Astrocyte (in vitro differentiated cells and primary cell): ENCODE results near the gene SHC4. TPM values are rescaled to one million over a fixed set of nuclear protein-coding genes. Genes with fewer than 3 reads are reported as not detected.

Experiments
- DNase-seq: peaks from one replicate; pipeline ENCODE4 v3.0.0-alpha.2; 2010; ENCODE audit warnings: low read depth
- FAIRE-seq: peaks from 2 replicates; lab custom pipeline; 2011; peaks lifted over from hg19 to GRCh38; lab: Jason Lieb, UNC
- H2AFZ ChIP-seq: 2 replicates; pipeline ENCODE4 v1.6.0; 2012; ENCODE audit warnings: low read depth, low read length, inconsistent platforms
- H3K27ac ChIP-seq: 2 replicates; pipeline ENCODE4 v1.5.1; 2011; ENCODE audit warnings: low read depth, low read length, inconsistent platforms
- H3K27me3 ChIP-seq: 2 replicates; pipeline ENCODE4 v1.6.0; 2011; ENCODE audit warnings: low read length, inconsistent platforms; ENCODE audit not compliant: insufficient read depth
- H3K36me3 ChIP-seq: 2 replicates; pipeline ENCODE4 v1.5.1; 2011; ENCODE audit warnings: low read length, inconsistent platforms; ENCODE audit not compliant: insufficient read depth
- H3K4me1 ChIP-seq: 2 replicates; pipeline ENCODE4 v1.5.1; 2011; ENCODE audit warnings: low read length, inconsistent platforms; ENCODE audit not compliant: insufficient read depth
- H3K4me2 ChIP-seq: 2 replicates; pipeline ENCODE4 v1.6.0; 2012; ENCODE audit warnings: low read length, inconsistent platforms
- H3K4me3 ChIP-seq: 2 replicates; pipeline ENCODE4 v1.5.1; 2011; ENCODE audit warnings: low read depth, mild to moderate bottlenecking, low read length, inconsistent platforms; ENCODE audit not compliant: insufficient read depth
- H3K79me2 ChIP-seq: 2 replicates; pipeline ENCODE4 v1.6.0; 2012; ENCODE audit warnings: mild to moderate bottlenecking, low read length, inconsistent platforms; ENCODE audit not compliant: insufficient read depth
- H3K9ac ChIP-seq: 2 replicates; pipeline ENCODE4 v1.6.0; 2012; ENCODE audit warnings: mild to moderate bottlenecking, low read length, inconsistent platforms
- H3K9me3 ChIP-seq: 2 replicates; pipeline ENCODE4 v1.5.1; 2012; ENCODE audit warnings: low read depth, mild to moderate bottlenecking, low read length, inconsistent platforms; ENCODE audit not compliant: insufficient read depth
- H4K20me1 ChIP-seq: 2 replicates; pipeline ENCODE4 v1.6.0; 2012; ENCODE audit warnings: low read length, inconsistent platforms; ENCODE audit not compliant: insufficient read depth
- H3K27ac Mint-ChIP-seq: one replicate; pipeline ENCODE4 v1.8.0; 2021; ENCODE audit warnings: mild to moderate bottlenecking, mixed read lengths; ENCODE audit not compliant: unreplicated experiment
- H3K27me3 Mint-ChIP-seq: one replicate; pipeline ENCODE4 v1.8.0; 2021; ENCODE audit warnings: low read depth, mixed read lengths; ENCODE audit not compliant: unreplicated experiment
- H3K36me3 Mint-ChIP-seq: one replicate; pipeline ENCODE4 v1.8.0; 2021; ENCODE audit warnings: low read depth, mixed read lengths; ENCODE audit not compliant: unreplicated experiment
- H3K4me1 Mint-ChIP-seq: one replicate; pipeline ENCODE4 v1.8.0; 2021; ENCODE audit warnings: low read depth, mixed read lengths; ENCODE audit not compliant: unreplicated experiment
- H3K4me3 Mint-ChIP-seq: one replicate; pipeline ENCODE4 v1.8.0; 2021; ENCODE audit warnings: mild to moderate bottlenecking, moderate library complexity, mixed read lengths; ENCODE audit not compliant: unreplicated experiment
- H3K9me3 Mint-ChIP-seq: one replicate; pipeline ENCODE4 v1.8.0; 2021; ENCODE audit warnings: mild to moderate bottlenecking, mixed read lengths; ENCODE audit not compliant: unreplicated experiment
- CTCF ChIP-seq: IDR thresholded peaks from 2 replicates; pipeline ENCODE4 v1.5.1; 2011; ENCODE audit warnings: low read depth, mild to moderate bottlenecking, inconsistent platforms, low read length, moderate library complexity; ENCODE audit not compliant: insufficient read depth
- EZH2 ChIP-seq: IDR thresholded peaks from 2 replicates; pipeline ENCODE4 v1.6.1; 2012; ENCODE audit warnings: mild to moderate bottlenecking, low read length, inconsistent platforms; ENCODE audit not compliant: insufficient read depth
- total RNA-seq: library from RNA; stranded (reverse); gene quantifications from 2 replicates; pipeline ENCODE4 v1.2.1, GENCODE V29; 2021

SHC4 gene
- total RNA-seq, 1 donor from 2014 or later, result 2.7 TPM

DNA sequence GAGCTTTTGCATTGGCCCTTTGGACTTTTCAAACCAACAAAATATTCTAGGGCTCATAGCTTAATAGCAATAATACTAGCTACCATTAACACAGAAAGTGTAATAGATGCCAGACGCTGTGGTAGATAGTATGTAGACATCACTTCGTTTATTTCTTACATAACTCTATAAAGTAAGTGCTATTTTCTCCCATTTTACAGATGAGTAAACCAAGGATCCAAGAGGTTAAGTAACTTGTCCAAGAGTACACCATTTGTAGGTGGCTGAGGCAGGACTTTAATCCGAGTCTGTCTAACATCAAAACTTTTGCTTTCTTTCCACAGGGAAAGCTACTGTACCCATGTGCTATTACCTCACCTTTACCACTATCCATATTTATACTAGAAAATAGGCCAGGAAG is 73.8 kb downstream of the SHC4 start:
- H3K9me3 ChIP-seq, result no peaks in the 10 kb centered on the region
- no peak overlapping the region for H3K27ac ChIP-seq
- DNase-seq (no peak), FAIRE-seq (no peak)
- no peak overlapping the region for H3K9ac ChIP-seq
- TF ChIP-seq CTCF (no peak), EZH2 (no peak)
- no peak overlapping the region for H3K4me2 ChIP-seq
- H3K4me3 Mint-ChIP-seq, result no peak overlapping the region
- H3K27me3 Mint-ChIP-seq, result no peaks in the 10 kb centered on the region
- peaks cover 6% of the 10 kb centered on the region for H3K4me1 ChIP-seq
- H3K36me3 Mint-ChIP-seq, result no peaks in the 10 kb centered on the region
- H3K4me3 ChIP-seq, result no peak overlapping the region
- no peak overlapping the region for H2AFZ ChIP-seq
- peaks cover 22% of the 10 kb centered on the region for H3K4me1 Mint-ChIP-seq
- no peaks in the 10 kb centered on the region for H4K20me1 ChIP-seq
- no peaks in the 10 kb centered on the region for H3K27me3 ChIP-seq
- no peaks in the 10 kb centered on the region for H3K79me2 ChIP-seq
- H3K9me3 Mint-ChIP-seq, result peaks cover 1% of the 10 kb centered on the region
- H3K36me3 ChIP-seq, result no peaks in the 10 kb centered on the region
- peak overlapping the region; percentile 75 for H3K27ac Mint-ChIP-seq

- Histone ChIP-seq H3K36me3 (no peaks in the 10 kb centered on the region), H3K9me3 (no peaks in the 10 kb centered on the region), H3K9ac (no peak overlapping the region), H3K4me2 (peak overlapping the region; percentile 2), H3K4me1 (peaks cover 6% of the 10 kb centered on the region), H3K27ac (peak overlapping the region; percentile 35), H3K4me3 (no peak overlapping the region), H3K79me2 (no peaks in the 10 kb centered on the region), H4K20me1 (no peaks in the 10 kb centered on the region), H3K27me3 (no peaks in the 10 kb centered on the region), H2AFZ (no peak overlapping the region)
- FAIRE-seq, result no peak
- no peak for TF ChIP-seq CTCF
- TF ChIP-seq EZH2, result no peak
- Mint-ChIP-seq H3K9me3 (peaks cover 1% of the 10 kb centered on the region), H3K27ac (peak overlapping the region; percentile 75), H3K27me3 (no peaks in the 10 kb centered on the region), H3K4me3 (no peak overlapping the region), H3K4me1 (peaks cover 22% of the 10 kb centered on the region), H3K36me3 (no peaks in the 10 kb centered on the region)
- no peak for DNase-seq
These were observed 74.9 kb downstream of the SHC4 start for GRCh38 chr15:48888836-48889235.

DNA sequence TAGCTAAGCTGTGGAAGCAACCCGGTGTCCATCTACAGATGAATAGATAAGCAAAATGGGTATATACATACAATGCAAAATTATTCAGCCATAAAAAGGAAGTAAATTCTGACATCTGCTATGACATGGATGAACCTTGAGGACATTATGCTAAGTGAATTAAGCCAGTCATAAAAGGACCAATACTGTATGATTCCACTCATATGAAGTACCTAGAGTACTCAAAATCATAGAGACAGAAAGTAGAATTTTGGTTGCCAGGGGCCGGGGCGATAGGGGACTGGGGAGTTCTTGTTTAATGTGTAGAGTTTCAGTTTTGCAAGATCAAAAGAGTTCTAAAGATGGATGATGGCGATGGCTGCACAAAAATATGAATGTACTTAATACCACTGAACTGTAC is 75.5 kb downstream of the SHC4 start:
- H3K9me3 Mint-ChIP-seq, result peaks cover 1% of the 10 kb centered on the region
- Histone ChIP-seq H3K27me3 (no peaks in the 10 kb centered on the region), H3K4me2 (no peak overlapping the region), H3K79me2 (no peaks in the 10 kb centered on the region), H3K9ac (no peak overlapping the region), H4K20me1 (no peaks in the 10 kb centered on the region), H3K27ac (no peak overlapping the region), H3K9me3 (no peaks in the 10 kb centered on the region), H3K4me1 (peaks cover 6% of the 10 kb centered on the region), H3K36me3 (no peaks in the 10 kb centered on the region), H3K4me3 (no peak overlapping the region), H2AFZ (no peak overlapping the region)
- H3K27ac Mint-ChIP-seq, result peak overlapping the region; percentile 4
- no peaks in the 10 kb centered on the region for H3K36me3 Mint-ChIP-seq
- no peak overlapping the region for H3K4me3 Mint-ChIP-seq
- DNase-seq (no peak), FAIRE-seq (no peak)
- TF ChIP-seq CTCF (no peak), EZH2 (no peak)
- H3K27me3 Mint-ChIP-seq, result no peaks in the 10 kb centered on the region
- peaks cover 22% of the 10 kb centered on the region for H3K4me1 Mint-ChIP-seq
